Panc1 (cell line): ENCODE measurements around the gene COL4A2. TPM values are rescaled to one million over a fixed set of nuclear protein-coding genes. Genes with fewer than 3 reads are reported as not detected.
"Not testable (repeated sequence)": the region's sequence is repeated elsewhere in the genome, so short reads cannot be mapped to it uniquely, and the experiment has no call there.

Source experiments
- ATAC-seq: fragments of 200-7000 bp; cut with Tn5 transposase; 2 replicates; pipeline ENCODE4 v1.9.1; 2020; ENCODE audit warnings: mild to moderate bottlenecking, moderate library complexity
- BruUV-seq: library from RNA; stranded (reverse); fragments of 400-500 nt; replicated peaks from 2 replicates; lab custom pipeline; 2021; lab: Mats Ljungman, UMichigan
- CTCF ChIA-PET: fragments of 300-600 bp; sonication (Branson Sonifier 250); formaldehyde crosslinking; loops from one replicate; lab custom pipeline; 2022; ENCODE audit warnings: antibody characterized with exemption; lab: Charles Lee
- POLR2A ChIA-PET: fragments of 300-600 bp; sonication (Branson Sonifier 250); formaldehyde crosslinking; loops from one replicate; lab custom pipeline; 2022; ENCODE audit warnings: antibody characterized with exemption; lab: Charles Lee
- DNase-seq: peaks from one replicate; pipeline ENCODE4 v3.0.0-alpha.2; 2010; ENCODE audit warnings: low read depth, low spot score
- H3K27ac ChIP-seq: 2 replicates; pipeline ENCODE4 v1.5.1; 2011; ENCODE audit warnings: mild to moderate bottlenecking, low read length, inconsistent platforms
- H3K27me3 ChIP-seq: fragments of 200-500 bp; sonication (Bioruptor generic); 2 replicates; pipeline ENCODE4 v1.6.0; 2014; ENCODE audit warnings: low read length, inconsistent platforms; ENCODE audit not compliant: control insufficient read depth, insufficient read depth
- H3K36me3 ChIP-seq: fragments of 200-500 bp; sonication (Bioruptor generic); 2 replicates; pipeline ENCODE4 v1.5.1; 2014; ENCODE audit warnings: inconsistent platforms, mild to moderate bottlenecking, low read length, moderate library complexity; ENCODE audit not compliant: control insufficient read depth, insufficient read depth
- H3K4me1 ChIP-seq: 2 replicates; pipeline ENCODE4 v1.5.1; 2011; ENCODE audit warnings: inconsistent platforms, mild to moderate bottlenecking, low read length, moderate library complexity; ENCODE audit not compliant: control insufficient read depth, insufficient read depth
- H3K4me3 ChIP-seq, 2 experiments: 2 replicates each; pipeline ENCODE4 v1.5.1; 2011 to 2012; ENCODE audit warnings: low read depth in 2 of 2, low read length in 2 of 2, mild to moderate bottlenecking in 2 of 2, inconsistent platforms in 1 of 2, moderate library complexity in 1 of 2
- H3K9me3 ChIP-seq: fragments of 200-500 bp; sonication (Bioruptor generic); 2 replicates; pipeline ENCODE4 v1.5.1; 2014; ENCODE audit warnings: low read depth, mild to moderate bottlenecking, inconsistent platforms, low read length, moderate library complexity; ENCODE audit not compliant: control insufficient read depth, insufficient read depth
- POLR2AphosphoS5 ChIP-seq: IDR thresholded peaks from 2 replicates; pipeline ENCODE4 v1.6.1; 2012; ENCODE audit warnings: mild to moderate bottlenecking, low read depth, low read length, moderate library complexity
- SIN3A ChIP-seq: IDR thresholded peaks from 2 replicates; pipeline ENCODE4 v1.6.1; 2012; ENCODE audit warnings: low read depth, mild to moderate bottlenecking, low read length, moderate library complexity, borderline replicate concordance; ENCODE audit not compliant: insufficient read depth
- TCF7L2 ChIP-seq: IDR thresholded peaks from 2 replicates; pipeline ENCODE4 v1.6.1; 2011; ENCODE audit warnings: mild to moderate bottlenecking, low read depth, low read length, inconsistent platforms
- in situ Hi-C: cut with HindIII; loops from 2 replicates; pipeline ENCODE4 v1.10.0; 2016; ENCODE audit warnings: low sequenced_read_pairs, low pct_unique_long_range_greater_than_20kb
- intact Hi-C: fragments of 100-400 bp; cut with micrococcal nuclease; formaldehyde crosslinking; loops from one replicate; pipeline ENCODE4 v1.10.0; 2022; ENCODE audit not compliant: unreplicated experiment
- total RNA-seq: library from RNA; stranded (reverse); gene quantifications from one replicate; pipeline ENCODE4 v1.2.1, GENCODE V29; 2021; ENCODE audit not compliant: unreplicated experiment
- TF ChIP-seq, protein P1 (sequence below), 2 experiments: IDR thresholded peaks; 2 replicates each; pipeline ENCODE4 v1.6.1; 2011 to 2012; ENCODE audit warnings: low read depth in 2 of 2, control low read depth in 1 of 2, low read length in 1 of 2, mild to moderate bottlenecking in 1 of 2, moderate library complexity in 1 of 2; ENCODE audit not compliant: insufficient read depth in 1 of 2
- TF ChIP-seq, protein P2 (sequence below): fragments of 450-650 bp; IDR thresholded peaks from 2 replicates; pipeline ENCODE4 v1.5.1; 2017; ENCODE audit warnings: mild to moderate bottlenecking

The COL4A2 gene
- total RNA-seq, 1 experiment from 2014 or later: 3.0 TPM

DNA sequence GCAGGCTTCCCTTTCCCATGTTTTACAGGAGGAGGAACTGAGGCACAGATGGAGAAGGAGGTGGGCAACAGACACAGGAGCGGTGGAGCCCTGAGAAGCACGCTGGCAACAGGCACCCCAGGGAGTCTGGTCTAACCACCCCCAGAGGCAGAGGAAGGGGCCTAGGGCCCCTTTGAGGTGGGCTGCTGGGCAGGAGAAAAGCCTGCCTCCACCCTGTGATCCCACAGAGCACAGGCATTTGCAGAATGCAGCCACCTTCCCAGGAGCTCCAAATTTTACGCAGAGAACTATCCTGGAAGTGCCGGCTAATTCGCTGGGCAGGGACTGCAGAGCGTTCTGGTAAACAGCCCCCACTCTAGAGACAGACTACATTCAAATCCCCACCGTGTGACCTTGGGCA is 224.0 kb downstream of the COL4A2 start:
- intact Hi-C loops (no loop called here), in situ Hi-C loops (no loop called here)
- ATAC-seq (no peak), DNase-seq (no peak)
- Histone ChIP-seq H3K36me3 (no peaks in the 10 kb centered on the region), H3K27me3 (no peaks in the 10 kb centered on the region), H3K4me1 (peaks cover 19% of the 10 kb centered on the region), H3K4me3 (no peak overlapping the region), H3K27ac (no peak overlapping the region), H3K9me3 (no peaks in the 10 kb centered on the region)
- CTCF ChIA-PET: no interaction called here
- BruUV-seq: no TSS peak
- POLR2A ChIA-PET: no interaction called here
- TF ChIP-seq POLR2AphosphoS5 (no peak), SIN3A (no peak), TCF7L2 (no peak)
- TF ChIP-seq, protein P1, sequence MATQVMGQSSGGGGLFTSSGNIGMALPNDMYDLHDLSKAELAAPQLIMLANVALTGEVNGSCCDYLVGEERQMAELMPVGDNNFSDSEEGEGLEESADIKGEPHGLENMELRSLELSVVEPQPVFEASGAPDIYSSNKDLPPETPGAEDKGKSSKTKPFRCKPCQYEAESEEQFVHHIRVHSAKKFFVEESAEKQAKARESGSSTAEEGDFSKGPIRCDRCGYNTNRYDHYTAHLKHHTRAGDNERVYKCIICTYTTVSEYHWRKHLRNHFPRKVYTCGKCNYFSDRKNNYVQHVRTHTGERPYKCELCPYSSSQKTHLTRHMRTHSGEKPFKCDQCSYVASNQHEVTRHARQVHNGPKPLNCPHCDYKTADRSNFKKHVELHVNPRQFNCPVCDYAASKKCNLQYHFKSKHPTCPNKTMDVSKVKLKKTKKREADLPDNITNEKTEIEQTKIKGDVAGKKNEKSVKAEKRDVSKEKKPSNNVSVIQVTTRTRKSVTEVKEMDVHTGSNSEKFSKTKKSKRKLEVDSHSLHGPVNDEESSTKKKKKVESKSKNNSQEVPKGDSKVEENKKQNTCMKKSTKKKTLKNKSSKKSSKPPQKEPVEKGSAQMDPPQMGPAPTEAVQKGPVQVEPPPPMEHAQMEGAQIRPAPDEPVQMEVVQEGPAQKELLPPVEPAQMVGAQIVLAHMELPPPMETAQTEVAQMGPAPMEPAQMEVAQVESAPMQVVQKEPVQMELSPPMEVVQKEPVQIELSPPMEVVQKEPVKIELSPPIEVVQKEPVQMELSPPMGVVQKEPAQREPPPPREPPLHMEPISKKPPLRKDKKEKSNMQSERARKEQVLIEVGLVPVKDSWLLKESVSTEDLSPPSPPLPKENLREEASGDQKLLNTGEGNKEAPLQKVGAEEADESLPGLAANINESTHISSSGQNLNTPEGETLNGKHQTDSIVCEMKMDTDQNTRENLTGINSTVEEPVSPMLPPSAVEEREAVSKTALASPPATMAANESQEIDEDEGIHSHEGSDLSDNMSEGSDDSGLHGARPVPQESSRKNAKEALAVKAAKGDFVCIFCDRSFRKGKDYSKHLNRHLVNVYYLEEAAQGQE (IDR thresholded peaks at IDR 0.05; ENCODE audit: insufficient read depth in 1 of 2, low read depth in 2 of 2, low read length in 1 of 2): no peak
- TF ChIP-seq, protein P2, sequence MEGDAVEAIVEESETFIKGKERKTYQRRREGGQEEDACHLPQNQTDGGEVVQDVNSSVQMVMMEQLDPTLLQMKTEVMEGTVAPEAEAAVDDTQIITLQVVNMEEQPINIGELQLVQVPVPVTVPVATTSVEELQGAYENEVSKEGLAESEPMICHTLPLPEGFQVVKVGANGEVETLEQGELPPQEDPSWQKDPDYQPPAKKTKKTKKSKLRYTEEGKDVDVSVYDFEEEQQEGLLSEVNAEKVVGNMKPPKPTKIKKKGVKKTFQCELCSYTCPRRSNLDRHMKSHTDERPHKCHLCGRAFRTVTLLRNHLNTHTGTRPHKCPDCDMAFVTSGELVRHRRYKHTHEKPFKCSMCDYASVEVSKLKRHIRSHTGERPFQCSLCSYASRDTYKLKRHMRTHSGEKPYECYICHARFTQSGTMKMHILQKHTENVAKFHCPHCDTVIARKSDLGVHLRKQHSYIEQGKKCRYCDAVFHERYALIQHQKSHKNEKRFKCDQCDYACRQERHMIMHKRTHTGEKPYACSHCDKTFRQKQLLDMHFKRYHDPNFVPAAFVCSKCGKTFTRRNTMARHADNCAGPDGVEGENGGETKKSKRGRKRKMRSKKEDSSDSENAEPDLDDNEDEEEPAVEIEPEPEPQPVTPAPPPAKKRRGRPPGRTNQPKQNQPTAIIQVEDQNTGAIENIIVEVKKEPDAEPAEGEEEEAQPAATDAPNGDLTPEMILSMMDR: no peak

DNA sequence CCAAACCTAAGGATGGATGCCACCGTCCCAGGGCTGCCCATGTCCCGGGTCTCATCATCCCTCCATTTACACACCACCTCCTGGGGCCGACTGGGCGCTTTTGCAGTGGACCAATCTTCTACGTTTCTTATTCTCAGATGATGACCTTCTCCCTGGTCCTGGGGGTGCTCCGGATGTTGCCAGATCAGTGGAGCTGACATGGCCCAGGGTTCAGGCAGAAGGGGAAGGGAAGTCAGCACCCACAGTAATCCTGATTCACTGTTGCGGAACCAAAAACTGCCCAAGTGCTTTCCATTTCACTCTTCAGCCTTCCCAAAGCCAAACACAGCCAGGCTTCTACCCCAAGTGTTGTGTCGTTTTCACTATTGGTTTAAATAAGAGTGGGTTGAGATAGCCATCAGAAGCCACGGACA is 224.6 kb downstream of the COL4A2 start:
- no TSS peak for BruUV-seq
- DNase-seq (no peak), ATAC-seq (no peak)
- Histone ChIP-seq H3K36me3 (no peaks in the 10 kb centered on the region), H3K27me3 (no peaks in the 10 kb centered on the region), H3K4me1 (peaks cover 18% of the 10 kb centered on the region), H3K4me3 (no peak overlapping the region), H3K9me3 (no peaks in the 10 kb centered on the region), H3K27ac (no peak overlapping the region)
- intact Hi-C loops (no loop called here), in situ Hi-C loops (no loop called here)
- ChIA-PET POLR2A (no interaction called here), CTCF (no interaction called here)
- TF ChIP-seq, protein P2: no peak
- TF ChIP-seq SIN3A: no peak
- TF ChIP-seq, protein P1 (IDR thresholded peaks at IDR 0.05; ENCODE audit: insufficient read depth in 1 of 2, low read depth in 2 of 2, low read length in 1 of 2): no peak
- no peak for TF ChIP-seq TCF7L2
- TF ChIP-seq POLR2AphosphoS5: no peak

DNA sequence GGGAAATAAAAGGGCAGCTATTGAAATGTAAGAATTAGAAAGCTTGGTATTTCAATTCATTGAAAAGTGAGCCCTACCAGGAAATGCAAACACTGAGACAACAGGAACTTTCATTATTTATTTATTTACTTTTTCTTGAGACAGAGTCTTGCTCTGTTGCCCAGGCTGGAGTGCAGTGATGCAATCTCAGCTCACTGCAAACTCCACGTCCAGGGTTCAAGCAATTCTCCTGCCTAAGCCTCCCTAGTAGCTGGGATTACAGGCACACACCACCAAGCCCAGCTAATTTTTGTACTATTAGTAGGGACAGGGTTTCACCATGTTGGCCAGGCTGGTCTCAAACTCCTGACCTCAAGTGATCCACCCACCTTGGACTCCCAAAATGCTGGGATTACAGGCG is 225.2 kb downstream of the COL4A2 start:
- DNase-seq, H3K4me3 ChIP-seq, ATAC-seq, CTCF ChIA-PET, POLR2A ChIA-PET, H3K9me3 ChIP-seq, H3K36me3 ChIP-seq, H3K27me3 ChIP-seq, BruUV-seq, intact Hi-C loops, H3K27ac ChIP-seq, in situ Hi-C loops: not testable (repeated sequence)
- peaks cover 13% of the 10 kb centered on the region; the same call in 1 of the 2 replicates for H3K4me1 ChIP-seq
